Mesenchymal stem cell (in vitro differentiated cells and primary cell): ENCODE measurements around the gene SLC25A53.
"Not testable (repeated sequence)": the region's sequence is repeated elsewhere in the genome, so short reads cannot be mapped to it uniquely, and the experiment has no call there.

ENCODE experiments used
- DNase-seq: peaks from one replicate; pipeline ENCODE4 v3.0.0-alpha.2; 2013
- H2AFZ ChIP-seq: one replicate; pipeline ENCODE4 v1.6.1; 2013; ENCODE audit warnings: low read depth, mild to moderate bottlenecking, control low read depth, inconsistent platforms, low read length, moderate library complexity
- H2AK5ac ChIP-seq: 2 replicates; pipeline ENCODE4 v1.6.1; 2013; ENCODE audit warnings: low read length, moderate library complexity, mild to moderate bottlenecking, inconsistent platforms; ENCODE audit not compliant: severe bottlenecking
- H2BK120ac ChIP-seq: one replicate; pipeline ENCODE4 v1.6.1; 2013; ENCODE audit warnings: low read depth, mild to moderate bottlenecking, inconsistent platforms, low read length, moderate library complexity
- H2BK12ac ChIP-seq, 2 experiments: one replicate each; pipeline ENCODE4 v1.6.1; 2013; ENCODE audit warnings: inconsistent platforms in 2 of 2, low read length in 2 of 2, mild to moderate bottlenecking in 2 of 2, moderate library complexity in 2 of 2, control low read depth in 1 of 2
- H2BK15ac ChIP-seq: one replicate; pipeline ENCODE4 v1.6.1; 2013; ENCODE audit warnings: mild to moderate bottlenecking, low read depth, inconsistent platforms; ENCODE audit not compliant: poor library complexity, severe bottlenecking
- H2BK5ac ChIP-seq: 2 replicates; pipeline ENCODE4 v1.6.1; 2013; ENCODE audit warnings: low read depth, mild to moderate bottlenecking, low read length, control low read depth, inconsistent platforms; ENCODE audit not compliant: poor library complexity, severe bottlenecking
- H3K14ac ChIP-seq, 2 experiments: one replicate each; pipeline ENCODE4 v1.6.1; 2013; ENCODE audit warnings: inconsistent platforms in 2 of 2, low read length in 2 of 2, control low read depth in 1 of 2, mild to moderate bottlenecking in 1 of 2, moderate library complexity in 1 of 2
- H3K18ac ChIP-seq, 2 experiments: one replicate each; pipeline ENCODE4 v1.6.1; 2013; ENCODE audit warnings: inconsistent platforms in 2 of 2, low read length in 2 of 2, control low read depth in 1 of 2, low read depth in 1 of 2, mild to moderate bottlenecking in 1 of 2
- H3K23ac ChIP-seq, 2 experiments: one replicate each; pipeline ENCODE4 v1.6.1; 2013; ENCODE audit warnings: inconsistent platforms in 2 of 2, low read length in 2 of 2, mild to moderate bottlenecking in 2 of 2, moderate library complexity in 2 of 2, control low read depth in 1 of 2
- H3K27ac ChIP-seq: 2 replicates; pipeline ENCODE4 v1.5.1; 2013; ENCODE audit warnings: mild to moderate bottlenecking, moderate library complexity, low read length, control low read depth, inconsistent platforms; ENCODE audit not compliant: poor library complexity, severe bottlenecking
- H3K27me3 ChIP-seq, 2 experiments: 2 replicates each; pipeline versions ENCODE4 v1.6.1 to v1.7.0; 2013; ENCODE audit warnings: low read length in 2 of 2, mild to moderate bottlenecking in 2 of 2, moderate library complexity in 2 of 2, control low read depth in 1 of 2, inconsistent platforms in 1 of 2; ENCODE audit not compliant: control insufficient read depth in 1 of 2, insufficient read depth in 1 of 2
- H3K36me3 ChIP-seq, 2 experiments: 2 replicates each; pipeline versions ENCODE4 v1.6.1 to v1.7.0; 2013; ENCODE audit warnings: low read length in 2 of 2, control low read depth in 1 of 2, inconsistent platforms in 1 of 2, low read depth in 1 of 2, mild to moderate bottlenecking in 1 of 2; ENCODE audit not compliant: insufficient read depth in 2 of 2, control insufficient read depth in 1 of 2
- H3K4ac ChIP-seq, 2 experiments: one replicate each; pipeline ENCODE4 v1.6.1; 2013; ENCODE audit warnings: inconsistent platforms in 2 of 2, low read length in 2 of 2, mild to moderate bottlenecking in 2 of 2, moderate library complexity in 2 of 2, control low read depth in 1 of 2, low read depth in 1 of 2
- H3K4me1 ChIP-seq: 2 replicates; pipeline ENCODE4 v1.6.1; 2013; ENCODE audit warnings: low read depth, low read length, control low read depth; ENCODE audit not compliant: control insufficient read depth, insufficient read depth
- H3K4me2 ChIP-seq: 2 replicates; pipeline ENCODE4 v1.6.1; 2013; ENCODE audit warnings: low read length, mild to moderate bottlenecking, inconsistent platforms; ENCODE audit not compliant: poor library complexity, severe bottlenecking
- H3K4me3 ChIP-seq, 2 experiments: 2 replicates each; pipeline versions ENCODE4 v1.5.1 to v1.7.0; 2013; ENCODE audit warnings: low read length in 2 of 2, mild to moderate bottlenecking in 2 of 2, control low read depth in 1 of 2, low read depth in 1 of 2; ENCODE audit not compliant: insufficient read depth in 1 of 2
- H3K79me1 ChIP-seq: replicated peaks from 2 replicates; pipeline ENCODE4 v1.6.1; 2013; ENCODE audit warnings: mild to moderate bottlenecking, control low read depth, low read length, inconsistent platforms; ENCODE audit not compliant: poor library complexity, severe bottlenecking
- H3K9ac ChIP-seq: 2 replicates; pipeline ENCODE4 v1.7.0; 2013; ENCODE audit warnings: mild to moderate bottlenecking, low read length, moderate library complexity
- H3K9me3 ChIP-seq: 2 replicates; pipeline ENCODE4 v1.7.0; 2013; ENCODE audit warnings: mild to moderate bottlenecking, low read length; ENCODE audit not compliant: control insufficient read depth
- H4K8ac ChIP-seq: one replicate; pipeline ENCODE4 v1.6.1; 2013; ENCODE audit warnings: inconsistent platforms, mild to moderate bottlenecking, low read length, moderate library complexity
- H4K91ac ChIP-seq: one replicate; pipeline ENCODE4 v1.6.1; 2013; ENCODE audit warnings: mild to moderate bottlenecking, low read length, inconsistent platforms
- WGBS: methylation state at CpG from one replicate; pipeline ENCODE4 v1.1.7; 2013; ENCODE audit warnings: mixed read lengths; 5-methylcytosine and 5-hydroxymethylcytosine counted together

SLC25A53 gene

DNA sequence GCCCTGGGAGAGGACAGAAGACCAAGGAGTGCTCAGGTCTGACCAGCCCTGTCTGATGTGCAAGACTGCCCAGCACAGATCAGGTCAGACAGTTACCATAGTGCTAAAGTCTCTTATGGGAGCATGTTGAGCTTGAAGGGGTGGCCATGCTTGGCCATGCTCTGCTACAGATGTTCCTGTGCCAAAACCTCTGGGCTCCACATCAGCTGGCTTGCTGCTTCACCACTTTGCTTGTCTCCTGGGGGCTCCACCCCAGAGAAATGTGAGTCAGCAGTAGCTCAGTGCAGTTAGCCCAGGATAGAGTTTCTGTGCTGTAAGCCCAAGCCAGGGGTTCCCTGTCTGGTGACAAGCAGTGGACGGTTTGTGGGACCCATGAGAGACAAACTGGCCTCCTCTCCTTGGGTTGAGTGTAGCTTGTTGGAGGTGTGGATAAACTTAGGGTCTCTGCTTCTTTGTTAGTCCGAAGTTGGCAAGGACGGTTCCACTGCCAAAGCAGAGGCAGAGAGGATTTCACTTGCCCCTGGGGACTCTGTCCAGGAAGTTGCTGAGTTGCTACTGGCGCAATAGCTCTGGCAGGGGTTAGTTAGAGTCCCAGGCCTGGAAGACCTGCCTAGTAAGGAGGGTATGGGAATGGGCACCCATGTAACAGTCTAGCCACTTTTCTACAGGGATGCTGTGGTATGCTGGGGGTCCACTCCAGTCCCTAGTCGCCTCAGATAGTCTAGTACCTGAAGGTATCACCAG is 72.1 kb downstream of the SLC25A53 start:
- Histone ChIP-seq H3K4me2 (no peak overlapping the region), H3K4me1 (no peaks in the 10 kb centered on the region), H4K8ac (no peak overlapping the region), H3K4me3 (no peak overlapping the region), H2AFZ (no peak overlapping the region), H3K27ac (no peak overlapping the region), H3K18ac (no peak overlapping the region), H2BK15ac (no peak overlapping the region), H2AK5ac (no peak overlapping the region), H2BK5ac (no peak overlapping the region), H3K23ac (no peak overlapping the region), H3K4ac (no peak overlapping the region), H4K91ac (no peak overlapping the region), H3K79me1 (no peaks in the 10 kb centered on the region), H3K9ac (no peak overlapping the region), H2BK120ac (no peak overlapping the region), H2BK12ac (no peak overlapping the region), H3K9me3 (peaks cover 3% of the 10 kb centered on the region), H3K27me3 (peaks cover 0 to 41% of the 10 kb centered on the region in 2 experiments), H3K36me3 (no peaks in the 10 kb centered on the region), H3K14ac (no peak overlapping the region)
- WGBS: 68% methylated on average over 5 of the region's 5 CpGs
- no peak for DNase-seq

DNA sequence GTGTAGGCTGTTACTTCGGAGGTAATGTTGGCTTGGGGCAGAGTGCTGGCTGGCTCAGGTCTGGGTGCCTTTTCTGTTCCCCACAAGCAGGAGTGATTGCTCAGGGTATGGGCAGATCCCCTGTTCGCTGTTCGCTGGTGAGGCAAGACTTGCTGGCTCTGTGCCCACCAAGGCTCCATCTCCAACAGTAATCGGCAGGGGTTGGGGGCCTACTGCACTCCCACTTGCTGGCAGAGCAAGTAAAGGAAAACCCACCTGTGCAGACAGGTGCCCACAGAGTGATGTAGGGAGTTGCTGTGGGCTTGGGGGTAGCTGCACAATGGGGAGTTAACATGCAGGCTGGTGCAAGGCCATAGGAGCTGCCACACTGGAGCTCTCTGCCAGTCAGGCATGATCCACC is 72.7 kb downstream of the SLC25A53 start:
- no peak overlapping the region for H3K18ac ChIP-seq
- H3K79me1 ChIP-seq: no peaks in the 10 kb centered on the region
- H3K4ac ChIP-seq: no peak overlapping the region
- no peak overlapping the region for H4K91ac ChIP-seq
- WGBS: 73% methylated on average over 4 of the region's 4 CpGs
- no peaks in the 10 kb centered on the region for H3K36me3 ChIP-seq
- no peak overlapping the region for H3K23ac ChIP-seq
- H3K27ac ChIP-seq: no peak overlapping the region
- peaks cover 0 to 35% of the 10 kb centered on the region in 2 experiments for H3K27me3 ChIP-seq
- no peak overlapping the region for H2BK120ac ChIP-seq
- no peak overlapping the region for H3K4me3 ChIP-seq
- no peak for DNase-seq
- H4K8ac ChIP-seq: no peak overlapping the region
- H3K14ac ChIP-seq: no peak overlapping the region
- H2BK15ac ChIP-seq: no peak overlapping the region
- no peak overlapping the region for H3K9ac ChIP-seq
- H2BK5ac ChIP-seq: no peak overlapping the region
- no peak overlapping the region for H2BK12ac ChIP-seq
- H2AFZ ChIP-seq: no peak overlapping the region
- peaks cover under 1% of the 10 kb centered on the region for H3K9me3 ChIP-seq
- H3K4me1 ChIP-seq: no peaks in the 10 kb centered on the region
- H2AK5ac ChIP-seq: no peak overlapping the region
- no peak overlapping the region for H3K4me2 ChIP-seq

- H3K4me1 ChIP-seq, H4K91ac ChIP-seq, H3K14ac ChIP-seq, H3K36me3 ChIP-seq, H3K4me3 ChIP-seq, H3K4me2 ChIP-seq, H3K4ac ChIP-seq, H3K23ac ChIP-seq, DNase-seq, H3K27me3 ChIP-seq, H2BK12ac ChIP-seq, H2BK15ac ChIP-seq, H3K27ac ChIP-seq, H3K18ac ChIP-seq, H2BK120ac ChIP-seq, H3K9ac ChIP-seq, H2AFZ ChIP-seq, H2AK5ac ChIP-seq, H4K8ac ChIP-seq, H3K79me1 ChIP-seq, H2BK5ac ChIP-seq, H3K9me3 ChIP-seq: not testable (repeated sequence)
- no CpG with 5 or more reads among the region's 6 CpGs for WGBS
Observed at GRCh38 chrX:104077854-104078253, 79.0 kb downstream of the SLC25A53 start.

- H2BK120ac ChIP-seq, H2BK5ac ChIP-seq, H3K79me1 ChIP-seq, H3K23ac ChIP-seq, H3K4ac ChIP-seq, H3K36me3 ChIP-seq, H3K4me1 ChIP-seq, H2BK15ac ChIP-seq, DNase-seq, H4K8ac ChIP-seq, H3K9me3 ChIP-seq, H3K4me2 ChIP-seq, H4K91ac ChIP-seq, H3K27ac ChIP-seq, H2AK5ac ChIP-seq, H3K14ac ChIP-seq, H2AFZ ChIP-seq, H2BK12ac ChIP-seq, H3K4me3 ChIP-seq, H3K27me3 ChIP-seq, H3K9ac ChIP-seq, H3K18ac ChIP-seq: not testable (repeated sequence)
- no CpG with 5 or more reads among the region's 46 CpGs for WGBS
Observed at GRCh38 chrX:104075778-104076445, 80.9 kb downstream of the SLC25A53 start, which contains the start of gene TMSB15C. TMSB15C (minus strand) TSS chrX:104076236.
